ENCODE measurements around the gene TPP2. TPM values are rescaled to one million over a fixed set of nuclear protein-coding genes. Genes with fewer than 3 reads are reported as not detected.

TPP2 gene
- total RNA-seq, 2 donors from 2014 or later = 31.4 to 31.8 TPM

GRCh38 chr13:102599426-102600012 lies 2.7 kb downstream of the TPP2 start:
- H3K4me1 ChIP-seq (replicated peaks) = no peaks in the 10 kb centered on the region
- intact Hi-C loops (cut with DNase I) = loop anchor here (5.0 kb wide), 2 partner anchors 103 to 173 kb away; partner anchors contain the start of gene TEX30

GRCh38 chr13:102606537-102607309 lies 9.9 kb downstream of the TPP2 start:
- intact Hi-C loops (cut with DNase I) = no loop called here
- no peaks in the 10 kb centered on the region for H3K4me1 ChIP-seq (replicated peaks)
- no peaks in the 10 kb centered on the region for H3K9me3 ChIP-seq
- no peak for TF ChIP-seq POLR2A (IDR thresholded peaks at IDR 0.05)
- TF ChIP-seq POLR2AphosphoS5 (IDR thresholded peaks at IDR 0.05) = no peak
- no peak for TF ChIP-seq CTCF (IDR thresholded peaks at IDR 0.05)
- no peaks in the 10 kb centered on the region for H3K36me3 ChIP-seq
- no peaks in the 10 kb centered on the region for H3K27me3 ChIP-seq (replicated peaks; ENCODE audit: insufficient read depth)
- H3K27ac ChIP-seq = no peak overlapping the region
- no peak for DNase-seq (ENCODE audit: low spot score)
- WGBS = 92% methylated on average over 9 of the region's 9 CpGs
- no peak overlapping the region for H3K4me3 ChIP-seq

More at GRCh38 chr13:102599426-102600012, 2.7 kb downstream of the TPP2 start:
- TF ChIP-seq POLR2A (IDR thresholded peaks at IDR 0.05) (no peak), CTCF (IDR thresholded peaks at IDR 0.05) (no peak), POLR2AphosphoS5 (IDR thresholded peaks at IDR 0.05) (no peak)
- Histone ChIP-seq H3K27ac (no peak overlapping the region), H3K9me3 (no peaks in the 10 kb centered on the region), H3K27me3 (replicated peaks; ENCODE audit: insufficient read depth) (no peaks in the 10 kb centered on the region), H3K4me3 (no peak overlapping the region), H3K36me3 (no peaks in the 10 kb centered on the region)
- WGBS = 79% methylated on average over 3 of the region's 3 CpGs
- no peak for DNase-seq (ENCODE audit: low spot score)

GRCh38 chr13:102608974-102609373 lies 12.2 kb downstream of the TPP2 start:
- TF ChIP-seq POLR2AphosphoS5 (IDR thresholded peaks at IDR 0.05) (no peak), CTCF (IDR thresholded peaks at IDR 0.05) (no peak), POLR2A (IDR thresholded peaks at IDR 0.05) (no peak)
- 97% methylated on average over 2 of the region's 2 CpGs for WGBS
- DNase-seq (ENCODE audit: low spot score) = no peak
- H3K4me3 ChIP-seq = no peak overlapping the region
- H3K4me1 ChIP-seq (replicated peaks) = no peaks in the 10 kb centered on the region
- no peak overlapping the region for H3K27ac ChIP-seq
- H3K9me3 ChIP-seq = no peaks in the 10 kb centered on the region
- no peaks in the 10 kb centered on the region for H3K27me3 ChIP-seq (replicated peaks; ENCODE audit: insufficient read depth)
- intact Hi-C loops (cut with DNase I) = no loop called here
- H3K36me3 ChIP-seq = no peaks in the 10 kb centered on the region

GRCh38 chr13:102609696-102610095 lies 12.9 kb downstream of the TPP2 start:
- no peak overlapping the region for H3K4me3 ChIP-seq
- H3K27ac ChIP-seq = no peak overlapping the region
- intact Hi-C loops (cut with DNase I) = no loop called here
- 95% methylated on average over 4 of the region's 4 CpGs for WGBS
- TF ChIP-seq POLR2AphosphoS5 (IDR thresholded peaks at IDR 0.05) (no peak), POLR2A (IDR thresholded peaks at IDR 0.05) (no peak)
- DNase-seq (ENCODE audit: low spot score) = no peak
- H3K9me3 ChIP-seq = no peaks in the 10 kb centered on the region
- H3K27me3 ChIP-seq (replicated peaks; ENCODE audit: insufficient read depth) = no peaks in the 10 kb centered on the region
- no peaks in the 10 kb centered on the region for H3K4me1 ChIP-seq (replicated peaks)
- no peaks in the 10 kb centered on the region for H3K36me3 ChIP-seq

- H3K27ac ChIP-seq = no peak overlapping the region
- no peaks in the 10 kb centered on the region for H3K4me1 ChIP-seq (replicated peaks)
- 95% methylated on average over 9 of the region's 9 CpGs for WGBS
- H3K27me3 ChIP-seq (replicated peaks; ENCODE audit: insufficient read depth) = no peaks in the 10 kb centered on the region
- intact Hi-C loops (cut with DNase I) = no loop called here
- no peak overlapping the region for H3K4me3 ChIP-seq
- H3K36me3 ChIP-seq = no peaks in the 10 kb centered on the region
- TF ChIP-seq POLR2AphosphoS5 (IDR thresholded peaks at IDR 0.05) (no peak), CTCF (IDR thresholded peaks at IDR 0.05) (no peak), POLR2A (IDR thresholded peaks at IDR 0.05) (no peak)
- no peaks in the 10 kb centered on the region for H3K9me3 ChIP-seq
- no peak for DNase-seq (ENCODE audit: low spot score)
Measured at GRCh38 chr13:102610296-102610895, 13.6 kb downstream of the TPP2 start.

Measured in prostate gland (tissue), 2 donors.